T-helper 22 cell (primary cell): ENCODE measurements around the gene MSI2.

Source experiments
- DNase-seq: peaks from one replicate; pipeline ENCODE4 v3.0.0-alpha.2; 2020; ENCODE audit warnings: low read depth

MSI2 gene

GRCh38 chr17:57723427-57724025 lies 467.2 kb downstream of the MSI2 start:
- no peak for DNase-seq

- DNase-seq = no peak
These were observed 467.9 kb downstream of the MSI2 start for GRCh38 chr17:57724026-57724728.

- DNase-seq = no peak
These were observed 468.4 kb downstream of the MSI2 start for GRCh38 chr17:57724729-57725125.

- no peak for DNase-seq
These were observed 470.0 kb downstream of the MSI2 start for GRCh38 chr17:57726213-57726790.

- DNase-seq = no peak
These were observed 470.5 kb downstream of the MSI2 start for GRCh38 chr17:57726838-57727237.

- DNase-seq = no peak
These were observed 471.4 kb downstream of the MSI2 start for GRCh38 chr17:57727630-57728175.

GRCh38 chr17:57730026-57730701 lies 473.8 kb downstream of the MSI2 start:
- no peak for DNase-seq

GRCh38 chr17:57732062-57732461 lies 475.7 kb downstream of the MSI2 start:
- DNase-seq = no peak

- no peak for DNase-seq
These were observed 476.8 kb downstream of the MSI2 start for GRCh38 chr17:57733085-57733484.
